ENCODE data around the gene SIGMAR1. TPM values are rescaled to one million over a fixed set of nuclear protein-coding genes. Genes with fewer than 3 reads are reported as not detected.

SIGMAR1 gene
- polyA plus RNA-seq, 1 donor from 2014 or later, result 63.1 TPM

GRCh38 chr9:34664281-34665066 lies 26.9 kb upstream of the SIGMAR1 start:
- H3K4me1 Mint-ChIP-seq, result peaks cover 10 to 18% (median 16%) of the 10 kb centered on the region in 3 donors
- no peaks in the 10 kb centered on the region for H3K27me3 Mint-ChIP-seq
- peaks cover 0 to 5% (median 3%) of the 10 kb centered on the region in 3 donors for H3K9me3 Mint-ChIP-seq
- peaks cover 6% of the 10 kb centered on the region for H3K36me3 Mint-ChIP-seq
- H3K27ac Mint-ChIP-seq, result peak overlapping the region; percentile 85 to 96 (median 90)
- peak overlapping the region; percentile 87 to 96 (median 93) for H3K4me3 Mint-ChIP-seq

- Mint-ChIP-seq H3K36me3 (peaks cover 1% of the 10 kb centered on the region), H3K9me3 (no peaks in the 10 kb centered on the region), H3K4me3 (peak overlapping the region in 1 of 4 donors; percentile 17), H3K27ac (no peak overlapping the region), H3K27me3 (no peaks in the 10 kb centered on the region), H3K4me1 (peaks cover 10 to 18% (median 16%) of the 10 kb centered on the region in 3 donors)
Observed at GRCh38 chr9:34663303-34663605, 25.7 kb upstream of the SIGMAR1 start.

- H3K27me3 Mint-ChIP-seq, result no peaks in the 10 kb centered on the region
- H3K4me1 Mint-ChIP-seq, result peaks cover 10 to 18% (median 16%) of the 10 kb centered on the region in 3 donors
- no peaks in the 10 kb centered on the region for H3K9me3 Mint-ChIP-seq
- peaks cover 1% of the 10 kb centered on the region for H3K36me3 Mint-ChIP-seq
- peak within 1 kb of the TSS in 2 of 4 donors; percentile 12 to 72 for H3K4me3 Mint-ChIP-seq
- no peak within 1 kb of the TSS for H3K27ac Mint-ChIP-seq
Observed at GRCh38 chr9:34662526-34663302, 25.1 kb upstream of the SIGMAR1 start, which contains the start of gene CCL27. CCL27 (minus strand) TSS chr9:34662657; CDS start chr9:34662633, 24 bp downstream.

GRCh38 chr9:34659592-34660253 lies 22.1 kb upstream of the SIGMAR1 start:
- Mint-ChIP-seq H3K27ac (no peak overlapping the region), H3K4me3 (no peak overlapping the region), H3K4me1 (peaks cover 9 to 13% (median 11%) of the 10 kb centered on the region in 3 donors), H3K36me3 (peaks cover 2% of the 10 kb centered on the region), H3K27me3 (no peaks in the 10 kb centered on the region), H3K9me3 (no peaks in the 10 kb centered on the region)

GRCh38 chr9:34658461-34658860 lies 20.9 kb upstream of the SIGMAR1 start:
- H3K27ac Mint-ChIP-seq, result no peak overlapping the region
- peaks cover 2% of the 10 kb centered on the region for H3K36me3 Mint-ChIP-seq
- H3K9me3 Mint-ChIP-seq, result no peaks in the 10 kb centered on the region
- H3K27me3 Mint-ChIP-seq, result no peaks in the 10 kb centered on the region
- peaks cover 0 to 6% (median 3%) of the 10 kb centered on the region in 3 donors for H3K4me1 Mint-ChIP-seq
- no peak overlapping the region for H3K4me3 Mint-ChIP-seq

GRCh38 chr9:34656992-34657391 lies 19.4 kb upstream of the SIGMAR1 start:
- H3K36me3 Mint-ChIP-seq, result peaks cover 2% of the 10 kb centered on the region
- H3K9me3 Mint-ChIP-seq, result no peaks in the 10 kb centered on the region
- H3K27ac Mint-ChIP-seq, result no peak overlapping the region
- H3K4me3 Mint-ChIP-seq, result no peak overlapping the region
- peaks cover 3 to 6% (median 5%) of the 10 kb centered on the region in 3 donors for H3K4me1 Mint-ChIP-seq
- no peaks in the 10 kb centered on the region for H3K27me3 Mint-ChIP-seq

- Mint-ChIP-seq H3K9me3 (no peaks in the 10 kb centered on the region), H3K27ac (no peak overlapping the region), H3K4me1 (peaks cover 0 to 5% (median 3%) of the 10 kb centered on the region in 3 donors), H3K36me3 (peaks cover 2% of the 10 kb centered on the region), H3K27me3 (no peaks in the 10 kb centered on the region), H3K4me3 (no peak overlapping the region)
Observed at GRCh38 chr9:34655394-34655793, 17.8 kb upstream of the SIGMAR1 start.

GRCh38 chr9:34654323-34655051 lies 16.9 kb upstream of the SIGMAR1 start:
- no peaks in the 10 kb centered on the region for H3K9me3 Mint-ChIP-seq
- no peaks in the 10 kb centered on the region for H3K27me3 Mint-ChIP-seq
- H3K4me1 Mint-ChIP-seq, result peaks cover 0 to 5% (median 3%) of the 10 kb centered on the region in 3 donors
- no peak overlapping the region for H3K4me3 Mint-ChIP-seq
- H3K36me3 Mint-ChIP-seq, result peaks cover 2% of the 10 kb centered on the region
- H3K27ac Mint-ChIP-seq, result no peak overlapping the region

GRCh38 chr9:34653151-34654072 lies 15.8 kb upstream of the SIGMAR1 start:
- H3K9me3 Mint-ChIP-seq, result no peaks in the 10 kb centered on the region
- H3K27ac Mint-ChIP-seq, result peak overlapping the region in 1 of 3 donors; percentile 79
- no peak overlapping the region for H3K4me3 Mint-ChIP-seq
- peaks cover 0 to 5% (median 3%) of the 10 kb centered on the region in 3 donors for H3K4me1 Mint-ChIP-seq
- no peaks in the 10 kb centered on the region for H3K27me3 Mint-ChIP-seq
- H3K36me3 Mint-ChIP-seq, result peaks cover 2% of the 10 kb centered on the region

GRCh38 chr9:34652602-34653000 lies 15.0 kb upstream of the SIGMAR1 start:
- Mint-ChIP-seq H3K9me3 (no peaks in the 10 kb centered on the region), H3K27ac (no peak overlapping the region), H3K27me3 (no peaks in the 10 kb centered on the region), H3K4me3 (no peak overlapping the region), H3K36me3 (peaks cover 2% of the 10 kb centered on the region), H3K4me1 (peaks cover 0 to 11% (median 6%) of the 10 kb centered on the region in 3 donors)

GRCh38 chr9:34651876-34652601 lies 14.5 kb upstream of the SIGMAR1 start, which contains the start of gene IL11RA:
IL11RA (plus strand) TSS chr9:34652185; CDS start chr9:34655218, 3,033 bp downstream.
- peaks cover 5 to 17% (median 12%) of the 10 kb centered on the region in 3 donors for H3K4me1 Mint-ChIP-seq
- H3K9me3 Mint-ChIP-seq, result no peaks in the 10 kb centered on the region
- peak within 1 kb of the TSS in 1 of 3 donors; percentile 79 for H3K27ac Mint-ChIP-seq
- no peaks in the 10 kb centered on the region for H3K27me3 Mint-ChIP-seq
- H3K4me3 Mint-ChIP-seq, result peak within 1 kb of the TSS in 1 of 4 donors; percentile 50
- H3K36me3 Mint-ChIP-seq, result peaks cover 2% of the 10 kb centered on the region

GRCh38 chr9:34651321-34651720 lies 13.7 kb upstream of the SIGMAR1 start:
- Mint-ChIP-seq H3K9me3 (no peaks in the 10 kb centered on the region), H3K27ac (peak overlapping the region in 1 of 3 donors; percentile 23), H3K4me1 (peaks cover 11 to 19% (median 18%) of the 10 kb centered on the region in 3 donors), H3K27me3 (no peaks in the 10 kb centered on the region), H3K36me3 (peaks cover 2% of the 10 kb centered on the region), H3K4me3 (peak overlapping the region in 1 of 4 donors; percentile 50)

GRCh38 chr9:34650816-34651215 lies 13.2 kb upstream of the SIGMAR1 start:
- no peak overlapping the region for H3K27ac Mint-ChIP-seq
- H3K36me3 Mint-ChIP-seq, result peaks cover 2% of the 10 kb centered on the region
- H3K4me1 Mint-ChIP-seq, result peaks cover 16 to 22% (median 21%) of the 10 kb centered on the region in 3 donors
- no peaks in the 10 kb centered on the region for H3K9me3 Mint-ChIP-seq
- H3K4me3 Mint-ChIP-seq, result peak overlapping the region in 2 of 4 donors; percentile 7 to 50
- H3K27me3 Mint-ChIP-seq, result no peaks in the 10 kb centered on the region

Measured in IgD-negative memory B cell (primary cell).